ENCODE data around the gene JAKMIP3. TPM values are rescaled to one million over a fixed set of nuclear protein-coding genes. Genes with fewer than 3 reads are reported as not detected.

JAKMIP3 gene
- total and polyA plus RNA-seq, 10 of the 15 experiments (the other 5 are each of a cell fraction or from before 2014, with no cell fraction given) = 0.01 TPM; not detected in 7

- H3K36me3 ChIP-seq (ENCODE audit: control insufficient read depth in 2 of 2, insufficient read depth in 2 of 2, low read length in 1 of 2) = no peaks in the 10 kb centered on the region
- H3K79me2 ChIP-seq (ENCODE audit: control insufficient read depth, insufficient read depth, low read length) = no peaks in the 10 kb centered on the region
- H3K9me3 ChIP-seq (replicated peaks; ENCODE audit: control insufficient read depth, insufficient read depth, low read length) = no peaks in the 10 kb centered on the region
- H3K4me3 ChIP-seq = no peak overlapping the region
- SMC1A ChIA-PET (ENCODE audit: uncharacterized antibody, unreplicated experiment) = interaction anchor here (0.6 kb wide), 1 partner anchor 13 kb away, joined by 3 read pairs; no protein-coding TSS in a partner anchor
- DNase-seq (ENCODE audit: low read depth, low spot score) = no peak
- 63% methylated on average over 6 of the region's 6 CpGs for WGBS (ENCODE audit: insufficient coverage, insufficient replicate concordance, low lambda C conversion rate, missing lambda C conversion rate)
- H3K27ac ChIP-seq (ENCODE audit: control insufficient read depth, insufficient read depth) = no peak overlapping the region
- POLR2A ChIA-PET = no interaction called here
- H4K20me1 ChIP-seq (ENCODE audit: control insufficient read depth, insufficient read depth) = no peaks in the 10 kb centered on the region
- CTCF ChIA-PET = no interaction called here
- no peak overlapping the region for H2AFZ ChIP-seq (ENCODE audit: control insufficient read depth, low read depth, low read length)
- H3K9ac ChIP-seq (ENCODE audit: control insufficient read depth, insufficient read depth, low read length) = no peak overlapping the region
- H3K4me2 ChIP-seq (ENCODE audit: control insufficient read depth, insufficient read depth) = no peak overlapping the region
- BruUV-seq (replicated peaks) = no TSS peak
- RAD21 ChIA-PET (ENCODE audit: unreplicated experiment) = no interaction called here
- intact Hi-C loops (cut with micrococcal nuclease; ENCODE audit: unreplicated experiment) (no loop called here), in situ Hi-C loops (cut with MboI) (no loop called here)
- H3K27me3 ChIP-seq (replicated peaks in 1 of 2; ENCODE audit: control insufficient read depth in 2 of 2, insufficient read depth in 2 of 2, low read length in 1 of 2) = no peaks in the 10 kb centered on the region; a peak in 1 of 4 replicates
- no peak for ATAC-seq
- no peak for FAIRE-seq
- TF ChIP-seq IRF4 (IDR thresholded peaks at IDR 0.05; ENCODE audit: low read depth, low read length) = no peak
- TF ChIP-seq ZZZ3 (IDR thresholded peaks at IDR 0.05; ENCODE audit: control insufficient read depth, insufficient read length, low read depth) = no peak
- no peak for TF ChIP-seq NFYB (IDR thresholded peaks at IDR 0.05; ENCODE audit: insufficient read depth, low read depth, low read length)
- TF ChIP-seq DPF2 (IDR thresholded peaks at IDR 0.05) = no peak
- TF ChIP-seq NBN (IDR thresholded peaks at IDR 0.05) = no peak
- TF ChIP-seq SKIL (IDR thresholded peaks at IDR 0.05; ENCODE audit: low read depth, poor library complexity, severe bottlenecking) = no peak
- H3K4me1 ChIP-seq (ENCODE audit: control insufficient read depth, insufficient read depth, low read length) = no peaks in the 10 kb centered on the region
These were observed 4.3 kb upstream of the JAKMIP3 start for GRCh38 chr10:132061465-132061864.

- no peak for FAIRE-seq
- Histone ChIP-seq H3K27ac (ENCODE audit: control insufficient read depth, insufficient read depth) (no peak overlapping the region), H2AFZ (ENCODE audit: control insufficient read depth, low read depth, low read length) (no peak overlapping the region), H3K27me3 (replicated peaks in 1 of 2; ENCODE audit: control insufficient read depth in 2 of 2, insufficient read depth in 2 of 2, low read length in 1 of 2) (no peaks in the 10 kb centered on the region; a peak in 1 of 4 replicates), H4K20me1 (ENCODE audit: control insufficient read depth, insufficient read depth) (no peaks in the 10 kb centered on the region), H3K4me3 (no peak overlapping the region), H3K79me2 (ENCODE audit: control insufficient read depth, insufficient read depth, low read length) (no peaks in the 10 kb centered on the region), H3K4me1 (ENCODE audit: control insufficient read depth, insufficient read depth, low read length) (no peaks in the 10 kb centered on the region), H3K9ac (ENCODE audit: control insufficient read depth, insufficient read depth, low read length) (no peak overlapping the region), H3K4me2 (ENCODE audit: control insufficient read depth, insufficient read depth) (no peak overlapping the region), H3K9me3 (replicated peaks; ENCODE audit: control insufficient read depth, insufficient read depth, low read length) (no peaks in the 10 kb centered on the region), H3K36me3 (ENCODE audit: control insufficient read depth in 2 of 2, insufficient read depth in 2 of 2, low read length in 1 of 2) (no peaks in the 10 kb centered on the region)
- in situ Hi-C loops (cut with MboI) = no loop called here
- ATAC-seq = no peak
- DNase-seq (ENCODE audit: low read depth, low spot score) = no peak
- 65% methylated on average over 11 of the region's 11 CpGs for WGBS (ENCODE audit: insufficient coverage, insufficient replicate concordance, low lambda C conversion rate, missing lambda C conversion rate)
- intact Hi-C loops (cut with micrococcal nuclease; ENCODE audit: unreplicated experiment) = no loop called here
- BruUV-seq (replicated peaks) = no TSS peak
- ChIA-PET SMC1A (ENCODE audit: uncharacterized antibody, unreplicated experiment) (no interaction called here), CTCF (interaction anchor here (0.7 kb wide), 1 partner anchor 39 kb away, joined by 3 read pairs; no protein-coding TSS in a partner anchor), POLR2A (no interaction called here), RAD21 (ENCODE audit: unreplicated experiment) (no interaction called here)
- no peak for TF ChIP-seq TCF3 (IDR thresholded peaks at IDR 0.05; ENCODE audit: borderline replicate concordance, insufficient read depth, low read depth, low read length)
- no peak for TF ChIP-seq HDGF (IDR thresholded peaks at IDR 0.05)
- no peak for TF ChIP-seq RELA (IDR thresholded peaks at IDR 0.05; ENCODE audit: borderline replicate concordance, partially characterized antibody)
- no peak for TF ChIP-seq TCF7 (IDR thresholded peaks at IDR 0.05; ENCODE audit: borderline replicate concordance)
- no peak for TF ChIP-seq E4F1 (IDR thresholded peaks at IDR 0.05; ENCODE audit: borderline replicate concordance, partially characterized antibody)
- no peak for TF ChIP-seq POU2F2 (IDR thresholded peaks at IDR 0.05; ENCODE audit: borderline replicate concordance, low read depth, low read length)
- no peak for TF ChIP-seq YY1 (IDR thresholded peaks at IDR 0.05; ENCODE audit: low read depth, low read length)
- TF ChIP-seq SP1 (IDR thresholded peaks at IDR 0.05; ENCODE audit: low read depth, low read length) = no peak
These were observed 3.6 kb upstream of the JAKMIP3 start for GRCh38 chr10:132062116-132062515.

All from GM12878 (cell line).